ENCODE data around the gene PCGF3. TPM values are rescaled to one million over a fixed set of nuclear protein-coding genes. Genes with fewer than 3 reads are reported as not detected.
A peak's percentile ranks its signal among the peaks of the same experiment; 100 is the strongest.

PCGF3 gene
- total RNA-seq, 4 donors from 2014 or later = 40.0 to 57.6 (median 46.9) TPM

DNA sequence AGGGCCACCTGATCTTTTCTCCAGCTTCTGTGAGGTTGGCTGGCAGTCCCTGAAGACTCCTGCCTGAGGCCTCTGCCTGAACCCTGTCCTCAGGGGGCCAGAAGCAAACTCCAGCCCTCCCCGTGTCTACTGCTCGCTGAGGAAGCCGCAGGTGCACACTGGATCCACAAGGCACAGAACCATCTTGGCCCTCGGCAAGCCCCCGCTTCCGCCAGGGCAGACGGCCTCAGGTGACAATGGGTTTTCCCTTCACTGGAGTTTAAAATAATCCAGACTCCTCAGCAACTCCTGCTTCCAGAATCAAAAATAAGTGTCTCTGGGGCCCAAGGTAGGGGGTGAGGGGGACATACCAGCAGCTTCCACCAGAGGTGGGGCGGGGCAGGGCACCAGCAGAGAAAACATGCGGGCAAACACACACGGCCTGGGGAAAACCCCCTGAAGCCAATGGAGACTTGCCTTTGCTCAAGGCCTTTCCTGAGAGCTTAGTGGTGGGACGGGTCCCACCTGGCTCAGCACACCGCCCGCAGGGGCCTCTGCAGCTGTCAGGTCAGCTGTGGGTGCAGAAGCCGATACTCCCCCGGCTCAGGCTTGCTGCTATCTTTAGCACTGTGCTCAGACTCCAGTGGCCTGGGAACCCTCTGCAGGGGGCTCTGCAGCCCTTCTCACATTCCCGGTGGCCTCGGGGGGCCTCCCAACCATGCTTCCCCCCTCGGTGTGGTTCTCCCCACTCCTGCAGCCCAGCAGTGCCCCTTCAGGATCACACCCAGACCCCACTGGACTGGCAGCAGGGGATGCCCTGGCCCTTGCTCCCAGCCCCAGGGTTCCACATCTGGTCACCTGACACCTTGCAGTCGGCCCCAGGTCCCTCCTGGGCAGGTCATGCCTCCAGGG is 29.4 kb upstream of the PCGF3 start:
- peaks cover 7 to 18% (median 17%) of the 10 kb centered on the region in 3 donors for H3K36me3 ChIP-seq
- H3K27ac ChIP-seq = peak overlapping the region in 2 of 4 donors; percentile 95 to 99
- H3K9me3 ChIP-seq = no peaks in the 10 kb centered on the region
- H3K4me1 ChIP-seq = peaks cover 33 to 73% (median 36%) of the 10 kb centered on the region in 3 donors
- intact Hi-C loops (cut with DNase I) = no loop called here
- TF ChIP-seq POLR2A (IDR thresholded peaks at IDR 0.05) = no peak
- TF ChIP-seq, protein P1, sequence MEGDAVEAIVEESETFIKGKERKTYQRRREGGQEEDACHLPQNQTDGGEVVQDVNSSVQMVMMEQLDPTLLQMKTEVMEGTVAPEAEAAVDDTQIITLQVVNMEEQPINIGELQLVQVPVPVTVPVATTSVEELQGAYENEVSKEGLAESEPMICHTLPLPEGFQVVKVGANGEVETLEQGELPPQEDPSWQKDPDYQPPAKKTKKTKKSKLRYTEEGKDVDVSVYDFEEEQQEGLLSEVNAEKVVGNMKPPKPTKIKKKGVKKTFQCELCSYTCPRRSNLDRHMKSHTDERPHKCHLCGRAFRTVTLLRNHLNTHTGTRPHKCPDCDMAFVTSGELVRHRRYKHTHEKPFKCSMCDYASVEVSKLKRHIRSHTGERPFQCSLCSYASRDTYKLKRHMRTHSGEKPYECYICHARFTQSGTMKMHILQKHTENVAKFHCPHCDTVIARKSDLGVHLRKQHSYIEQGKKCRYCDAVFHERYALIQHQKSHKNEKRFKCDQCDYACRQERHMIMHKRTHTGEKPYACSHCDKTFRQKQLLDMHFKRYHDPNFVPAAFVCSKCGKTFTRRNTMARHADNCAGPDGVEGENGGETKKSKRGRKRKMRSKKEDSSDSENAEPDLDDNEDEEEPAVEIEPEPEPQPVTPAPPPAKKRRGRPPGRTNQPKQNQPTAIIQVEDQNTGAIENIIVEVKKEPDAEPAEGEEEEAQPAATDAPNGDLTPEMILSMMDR (IDR thresholded peaks at IDR 0.05) = no peak
- no peaks in the 10 kb centered on the region for H3K27me3 ChIP-seq
- DNase-seq = no peak
- WGBS, 2 donors = 60 to 63% methylated on average over 1 to 8 of the region's 19 CpGs
- no peak overlapping the region for H3K4me3 ChIP-seq

DNA sequence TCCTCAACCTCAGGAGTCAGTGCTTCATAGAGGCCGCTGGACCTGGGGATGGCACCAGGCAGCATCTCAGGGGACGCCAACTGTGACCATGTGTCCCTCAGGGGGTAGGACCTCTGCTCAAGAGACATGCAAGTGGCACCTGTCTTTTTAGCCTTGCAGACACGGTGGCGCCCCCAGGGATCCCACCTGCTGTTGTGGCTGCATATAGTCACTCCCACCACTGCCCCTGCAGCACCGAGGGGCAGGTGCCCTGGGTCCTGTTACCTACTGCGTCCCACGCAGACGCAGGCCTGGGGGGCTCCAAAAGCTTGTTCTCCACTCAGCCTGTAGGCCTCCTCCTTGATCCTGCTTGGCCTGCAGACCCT is 28.8 kb upstream of the PCGF3 start:
- H3K4me3 ChIP-seq = no peak overlapping the region
- DNase-seq = no peak
- H3K27me3 ChIP-seq = no peaks in the 10 kb centered on the region
- peaks cover 4 to 12% (median 11%) of the 10 kb centered on the region in 3 donors for H3K36me3 ChIP-seq
- TF ChIP-seq POLR2A (IDR thresholded peaks at IDR 0.05) = no peak
- TF ChIP-seq, protein P1 (IDR thresholded peaks at IDR 0.05) = no peak
- peak overlapping the region in 2 of 4 donors; percentile 56 to 66 for H3K27ac ChIP-seq
- H3K9me3 ChIP-seq = no peaks in the 10 kb centered on the region
- WGBS, 2 donors = 80% methylated on average over 1 of the region's 8 CpGs; no CpG with 5 or more reads in 1 of the 2 donors
- intact Hi-C loops (cut with DNase I) = no loop called here
- H3K4me1 ChIP-seq = peaks cover 35 to 78% (median 38%) of the 10 kb centered on the region in 3 donors

DNA sequence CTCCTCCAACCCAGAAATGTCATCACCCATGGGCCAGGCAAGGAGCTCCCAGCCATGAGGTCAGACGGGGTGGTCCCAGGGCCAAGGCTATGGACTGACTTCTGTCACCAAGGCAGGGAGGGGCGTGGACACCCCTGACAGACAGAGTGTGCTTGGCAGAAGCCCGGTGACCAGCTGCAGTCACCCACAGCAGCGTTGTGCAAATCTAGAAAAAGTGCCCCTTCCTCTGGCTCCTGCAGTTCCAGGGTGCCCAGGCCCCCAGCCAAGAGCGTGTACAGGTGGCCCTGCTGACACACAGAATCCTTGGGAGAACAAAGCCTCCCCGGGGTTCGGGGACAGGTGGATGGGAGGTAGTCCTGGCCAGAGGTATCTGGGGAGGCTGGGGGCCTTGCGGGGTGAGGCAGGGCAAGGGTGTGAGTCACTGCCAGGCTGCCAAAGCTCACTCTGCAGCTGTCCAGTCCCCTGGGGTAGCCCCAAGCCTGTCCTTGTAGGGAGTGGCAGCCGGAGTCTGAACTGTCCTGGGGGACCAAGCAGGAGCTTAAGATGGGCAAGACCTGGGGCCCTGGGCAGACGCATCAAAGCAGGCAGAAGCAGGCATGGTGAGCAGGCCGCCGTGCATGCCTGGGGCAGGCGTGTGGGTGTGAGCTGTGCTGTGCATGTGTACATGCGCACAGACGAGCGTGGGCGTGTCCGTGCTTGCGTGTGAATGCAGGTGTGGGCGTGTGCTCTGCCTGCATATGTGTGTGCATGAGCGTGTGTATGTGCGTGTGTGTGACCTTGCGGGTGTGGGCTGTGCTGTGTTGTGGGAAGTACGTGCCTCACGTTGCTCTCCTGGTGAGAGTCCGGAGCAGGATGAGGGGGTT is 28.0 kb upstream of the PCGF3 start:
- H3K27me3 ChIP-seq = no peaks in the 10 kb centered on the region
- H3K27ac ChIP-seq = peak overlapping the region in 3 of 4 donors; percentile 56 to 66 (median 63)
- peaks cover 40 to 79% (median 44%) of the 10 kb centered on the region in 3 donors for H3K4me1 ChIP-seq
- H3K36me3 ChIP-seq = peaks cover 0 to 4% (median 3%) of the 10 kb centered on the region in 3 donors
- no peak overlapping the region for H3K4me3 ChIP-seq
- DNase-seq = no peak
- intact Hi-C loops (cut with DNase I) = no loop called here
- no peaks in the 10 kb centered on the region for H3K9me3 ChIP-seq
- TF ChIP-seq POLR2A (IDR thresholded peaks at IDR 0.05) = no peak
- WGBS, 2 donors = 37 to 57% methylated on average over 13 to 17 of the region's 26 CpGs

DNA sequence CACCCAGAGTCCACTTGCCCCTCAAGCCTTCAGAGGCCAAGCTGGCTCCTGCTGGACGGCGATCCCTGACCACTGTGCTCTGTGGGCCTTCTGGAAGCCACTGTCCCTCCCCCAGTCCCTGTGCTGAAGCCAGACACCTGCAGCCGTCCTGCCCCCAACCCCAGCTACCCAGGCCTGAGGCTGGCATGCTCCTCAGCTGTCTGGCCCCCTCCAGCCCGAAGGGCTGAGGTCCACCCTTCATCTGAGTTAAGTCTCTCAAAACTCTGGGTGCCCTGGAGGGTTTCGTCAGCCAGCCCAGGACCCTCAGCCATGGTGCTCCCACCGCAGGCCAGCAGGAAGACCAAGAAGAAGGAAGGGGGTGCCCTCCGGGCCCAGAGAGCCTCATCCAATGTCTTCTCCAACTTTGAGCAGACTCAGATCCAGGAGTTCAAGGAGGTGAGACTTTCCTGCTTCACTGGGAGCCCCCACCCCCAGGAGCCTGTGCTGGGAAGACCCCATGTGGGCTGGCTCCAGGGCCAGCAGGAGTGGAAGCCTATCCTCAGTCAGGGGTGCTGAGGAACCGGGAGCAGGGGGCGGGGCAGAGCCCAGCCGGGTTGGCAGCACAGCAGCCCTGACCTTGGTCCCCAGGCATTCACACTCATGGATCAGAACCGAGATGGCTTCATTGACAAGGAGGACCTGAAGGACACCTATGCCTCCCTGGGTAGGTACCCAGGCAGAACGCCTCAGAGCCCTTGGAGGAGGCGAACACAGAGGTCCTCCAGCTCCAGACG is 27.1 kb upstream of the PCGF3 start:
- peak overlapping the region in 3 of 4 donors; percentile 35 to 66 (median 63) for H3K27ac ChIP-seq
- 47 to 90% methylated on average over 2 to 4 of the region's 14 CpGs for WGBS, 2 donors
- H3K36me3 ChIP-seq = no peaks in the 10 kb centered on the region
- TF ChIP-seq, protein P1 (IDR thresholded peaks at IDR 0.05) = no peak
- TF ChIP-seq POLR2A (IDR thresholded peaks at IDR 0.05) = no peak
- H3K4me1 ChIP-seq = peaks cover 34 to 79% (median 40%) of the 10 kb centered on the region in 3 donors
- no peaks in the 10 kb centered on the region for H3K9me3 ChIP-seq
- DNase-seq = no peak
- intact Hi-C loops (cut with DNase I) = no loop called here
- H3K4me3 ChIP-seq = no peak overlapping the region
- no peaks in the 10 kb centered on the region for H3K27me3 ChIP-seq

DNA sequence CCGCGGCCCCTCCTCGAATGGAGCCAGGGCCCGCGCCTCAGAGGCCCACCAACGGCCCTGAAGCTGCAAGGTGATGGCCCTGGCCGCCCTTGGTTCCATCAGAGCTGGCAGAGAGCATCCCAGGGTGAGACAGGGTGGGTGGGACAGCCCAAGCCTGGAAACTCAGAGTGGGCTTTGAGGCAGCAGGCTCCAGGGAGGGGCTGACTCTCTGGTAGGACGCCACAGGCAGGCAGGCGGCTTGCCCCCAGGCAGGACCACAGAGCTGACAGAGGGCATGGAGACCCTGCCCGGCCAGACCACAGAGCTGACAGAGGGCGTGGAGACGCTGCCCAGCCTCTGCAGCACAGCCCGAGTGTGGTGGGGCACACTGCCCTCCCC is 26.5 kb upstream of the PCGF3 start:
- intact Hi-C loops (cut with DNase I) = no loop called here
- DNase-seq = no peak
- Histone ChIP-seq H3K9me3 (no peaks in the 10 kb centered on the region), H3K27me3 (no peaks in the 10 kb centered on the region), H3K27ac (no peak overlapping the region), H3K36me3 (no peaks in the 10 kb centered on the region), H3K4me3 (no peak overlapping the region), H3K4me1 (peaks cover 36 to 82% (median 41%) of the 10 kb centered on the region in 3 donors)
- TF ChIP-seq POLR2A (IDR thresholded peaks at IDR 0.05) = no peak
- TF ChIP-seq, protein P1 (IDR thresholded peaks at IDR 0.05) = no peak
- whole genome bisulfite sequencing, 2 donors = 85% methylated on average over 4 of the region's 13 CpGs; no CpG with 5 or more reads in 1 of the 2 donors
